Esophagus muscularis mucosa (tissue), 4 donors: ENCODE results near the gene CEP170B. TPM values are rescaled to one million over a fixed set of nuclear protein-coding genes. Genes with fewer than 3 reads are reported as not detected.
"Not testable (repeated sequence)": the region's sequence is repeated elsewhere in the genome, so short reads cannot be mapped to it uniquely, and the experiment has no call there.

Experiments
- DNase-seq: peaks from one replicate; pipeline ENCODE4 v3.0.0-alpha.2; 2017; ENCODE audit errors: extremely low spot score
- H3K27ac ChIP-seq, 4 donors: fragments of 200-600 bp; sonication (generic); replicated peaks in 1 of 4; 1 replicate in 3 of 4; 2 replicates in 1 of 4; pipeline ENCODE4 v1.5.1; 2016 to 2019; ENCODE audit warnings: mild to moderate bottlenecking in 1 of 4
- H3K27me3 ChIP-seq, 4 donors: fragments of 200-600 bp; sonication (generic); one replicate each; pipeline versions ENCODE4 v1.5.1 to v1.6.0; 2016 to 2019
- H3K36me3 ChIP-seq, 4 donors: fragments of 200-600 bp; sonication (generic); one replicate each; pipeline ENCODE4 v1.5.1; 2016 to 2019
- H3K4me1 ChIP-seq, 4 donors: fragments of 200-600 bp; sonication (generic); one replicate each; pipeline ENCODE4 v1.5.1; 2016 to 2019
- H3K4me3 ChIP-seq, 4 donors: fragments of 200-600 bp; sonication (generic); 1 replicate in 2 of 4; 2 replicates in 2 of 4; pipeline ENCODE4 v1.5.1; 2016 to 2019; ENCODE audit warnings: mild to moderate bottlenecking in 4 of 4, moderate library complexity in 1 of 4
- H3K9me3 ChIP-seq, 4 donors: fragments of 200-600 bp; sonication (generic); 1 replicate in 3 of 4; 2 replicates in 1 of 4; pipeline ENCODE4 v1.5.1; 2016 to 2019
- CTCF ChIP-seq, 3 experiments: fragments of 200-600 bp in 2 of 3; fragments of 450-650 bp in 1 of 3; sonication (generic) in 2 of 3; IDR thresholded peaks; one replicate each; pipeline ENCODE4 v1.5.1; 2017 to 2019; ENCODE audit warnings: antibody characterized with exemption in 3 of 3, mild to moderate bottlenecking in 2 of 3, moderate library complexity in 1 of 3
- EP300 ChIP-seq: sonication (generic); formaldehyde crosslinking; IDR thresholded peaks from one replicate; pipeline ENCODE4 v1.6.1; 2017; ENCODE audit warnings: antibody characterized with exemption
- POLR2A ChIP-seq: fragments of 450-650 bp; IDR thresholded peaks from one replicate; pipeline ENCODE4 v1.6.1; 2017; ENCODE audit warnings: antibody characterized with exemption, moderate library complexity, mild to moderate bottlenecking, low read depth
- POLR2AphosphoS5 ChIP-seq, 2 donors: sonication (generic); formaldehyde crosslinking; IDR thresholded peaks; one replicate each; pipeline ENCODE4 v1.6.1; 2017; ENCODE audit warnings: antibody characterized with exemption in 2 of 2
- WGBS: methylation state at CpG from one replicate; pipeline ENCODE4 v1.1.5; 2018; 5-methylcytosine and 5-hydroxymethylcytosine counted together
- intact Hi-C: fragments of 100-400 bp; cut with DNase I; formaldehyde crosslinking; loops from one replicate; pipeline ENCODE4 v1.15.1; 2023
- total RNA-seq, 4 donors: library from RNA; depleted of rRNA; stranded (reverse); fragments of >200 nt; gene quantifications; one replicate each; pipeline versions ENCODE4 v1.1.0 to v1.2.1, GENCODE V29; 2016

Gene CEP170B
- total RNA-seq, 4 donors from 2014 or later = 24.1 to 70.6 (median 45.7) TPM

GRCh38 chr14:104908303-104908702 is 43.2 kb downstream of the CEP170B start:
- Histone ChIP-seq H3K4me3 (no peak overlapping the region), H3K27me3 (peaks cover 0 to 17% (median 0%) of the 10 kb centered on the region in 4 donors), H3K4me1 (no peaks in the 10 kb centered on the region), H3K27ac (no peak overlapping the region), H3K9me3 (peaks cover 0 to 13% (median 11%) of the 10 kb centered on the region in 4 donors), H3K36me3 (no peaks in the 10 kb centered on the region)
- TF ChIP-seq CTCF (IDR thresholded peaks at IDR 0.05) = no peak
- 20% methylated on average over 1 of the region's 1 CpG for WGBS
- intact Hi-C loops = no loop called here
- DNase-seq = no peak

GRCh38 chr14:104912053-104912452 is 47.0 kb downstream of the CEP170B start:
- intact Hi-C loops = no loop called here
- no peaks in the 10 kb centered on the region for H3K27me3 ChIP-seq
- WGBS = 92% methylated on average over 3 of the region's 3 CpGs
- H3K27ac ChIP-seq = no peak overlapping the region
- no peak overlapping the region for H3K4me3 ChIP-seq
- H3K36me3 ChIP-seq = no peaks in the 10 kb centered on the region
- H3K4me1 ChIP-seq = no peaks in the 10 kb centered on the region
- DNase-seq = no peak
- peaks cover 0 to 13% (median 11%) of the 10 kb centered on the region in 4 donors for H3K9me3 ChIP-seq
- TF ChIP-seq POLR2A = no peak
- TF ChIP-seq EP300 = no peak

GRCh38 chr14:104913435-104913834 is 48.4 kb downstream of the CEP170B start:
- Histone ChIP-seq H3K4me1 (no peaks in the 10 kb centered on the region), H3K4me3 (no peak overlapping the region), H3K36me3 (no peaks in the 10 kb centered on the region), H3K27ac (no peak overlapping the region), H3K9me3 (peaks cover 0 to 13% (median 11%) of the 10 kb centered on the region in 4 donors), H3K27me3 (no peaks in the 10 kb centered on the region)
- intact Hi-C loops = no loop called here
- WGBS = 90% methylated on average over 7 of the region's 7 CpGs
- TF ChIP-seq POLR2A = no peak
- no peak for TF ChIP-seq EP300
- TF ChIP-seq POLR2AphosphoS5 (IDR thresholded peaks at IDR 0.05) = no peak
- no peak for TF ChIP-seq CTCF (IDR thresholded peaks at IDR 0.05)
- no peak for DNase-seq

GRCh38 chr14:104917116-104917515 is 52.0 kb downstream of the CEP170B start:
- H3K27ac ChIP-seq = no peak overlapping the region
- WGBS = 86% methylated on average over 9 of the region's 9 CpGs
- intact Hi-C loops = no loop called here
- DNase-seq = no peak
- H3K4me3 ChIP-seq = no peak overlapping the region
- TF ChIP-seq POLR2AphosphoS5 (IDR thresholded peaks at IDR 0.05) = no peak
- TF ChIP-seq EP300 = no peak
- no peak for TF ChIP-seq CTCF (IDR thresholded peaks at IDR 0.05)
- no peak for TF ChIP-seq POLR2A
- peaks cover 0 to 4% (median 4%) of the 10 kb centered on the region in 4 donors for H3K9me3 ChIP-seq
- no peaks in the 10 kb centered on the region for H3K4me1 ChIP-seq
- H3K27me3 ChIP-seq = no peaks in the 10 kb centered on the region
- no peaks in the 10 kb centered on the region for H3K36me3 ChIP-seq

GRCh38 chr14:104917993-104918392 is 52.9 kb downstream of the CEP170B start:
- Histone ChIP-seq H3K27me3 (no peaks in the 10 kb centered on the region), H3K27ac (no peak overlapping the region), H3K9me3 (no peaks in the 10 kb centered on the region), H3K4me3 (no peak overlapping the region), H3K4me1 (no peaks in the 10 kb centered on the region), H3K36me3 (no peaks in the 10 kb centered on the region)
- intact Hi-C loops = no loop called here
- DNase-seq = no peak
- 69% methylated on average over 2 of the region's 4 CpGs for WGBS
- TF ChIP-seq CTCF (IDR thresholded peaks at IDR 0.05) (no peak), POLR2A (no peak), POLR2AphosphoS5 (IDR thresholded peaks at IDR 0.05) (no peak), EP300 (no peak)

GRCh38 chr14:104919152-104919992 is 54.3 kb downstream of the CEP170B start:
- WGBS = 79% methylated on average over 12 of the region's 12 CpGs

More at GRCh38 chr14:104919152-104919992, 54.3 kb downstream of the CEP170B start:
- H3K36me3 ChIP-seq, intact Hi-C loops, H3K9me3 ChIP-seq, H3K4me3 ChIP-seq, H3K27me3 ChIP-seq, H3K27ac ChIP-seq, H3K4me1 ChIP-seq, DNase-seq: not testable (repeated sequence)
